Upper lobe of right lung (tissue), 1 donor: Measurements from ENCODE around the gene CEP104. TPM values are rescaled to one million over a fixed set of nuclear protein-coding genes. Genes with fewer than 3 reads are reported as not detected.

Experiments
- ATAC-seq: fragments of 200-7000 bp; cut with Tn5 transposase; one replicate; pipeline ENCODE4 v1.9.1; 2020; ENCODE audit warnings: mild to moderate bottlenecking, moderate library complexity
- DNase-seq: peaks from one replicate; pipeline ENCODE4 v3.0.0-alpha.2; 2020
- H3K27ac ChIP-seq: fragments of 200-600 bp; one replicate; pipeline ENCODE4 v1.8.0; 2022
- H3K27me3 ChIP-seq: fragments of 200-600 bp; one replicate; pipeline ENCODE4 v1.8.0; 2022; ENCODE audit warnings: mild to moderate bottlenecking
- H3K36me3 ChIP-seq: fragments of 200-600 bp; one replicate; pipeline ENCODE4 v1.8.0; 2022
- H3K4me1 ChIP-seq: fragments of 200-600 bp; one replicate; pipeline ENCODE4 v1.8.0; 2022
- H3K4me3 ChIP-seq: fragments of 200-600 bp; one replicate; pipeline ENCODE4 v1.8.0; 2022; ENCODE audit warnings: mild to moderate bottlenecking
- H3K9me3 ChIP-seq: fragments of 200-600 bp; one replicate; pipeline ENCODE4 v1.8.0; 2022
- CTCF ChIP-seq: fragments of 200-600 bp; IDR thresholded peaks from one replicate; pipeline ENCODE4 v1.8.0; 2022; ENCODE audit warnings: antibody characterized with exemption
- intact Hi-C: fragments of 100-400 bp; cut with DNase I; formaldehyde crosslinking; loops from one replicate; pipeline ENCODE4 v1.11.0; 2022
- total RNA-seq: library from RNA; stranded (reverse); fragmentation: NEBNext Ultra II Directional; extraction: Animal tissue kit (Norgen Biotek cat#: 25700); gene quantifications from one replicate; pipeline ENCODE4 v1.2.1, GENCODE V29; 2021
- donor health status: DM: no; HTN: yes; CAD: no; lungs with severe emphysema.

CEP104 gene
- total RNA-seq, 1 donor from 2014 or later = 61.0 TPM

DNA sequence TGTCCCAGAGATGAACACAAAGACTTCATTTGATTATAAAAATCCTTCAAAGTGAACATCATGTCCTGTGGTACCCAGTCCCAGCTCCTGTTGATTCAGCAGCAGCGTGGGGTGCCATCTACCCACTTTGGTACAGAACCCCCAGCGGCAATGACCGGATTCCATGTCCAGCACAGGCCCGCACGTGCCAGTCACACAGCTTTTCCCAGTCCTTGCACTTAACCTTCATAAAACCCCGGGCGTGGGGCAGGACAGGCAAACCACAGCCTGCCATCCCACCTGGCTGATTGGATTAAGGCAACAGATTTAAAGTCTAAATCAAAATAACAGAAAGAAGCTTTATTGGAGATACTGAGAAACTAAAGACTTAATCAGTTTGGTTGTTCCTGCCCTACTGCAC lies 15.5 kb downstream of the CEP104 start:
- intact Hi-C loops = no loop called here
- Histone ChIP-seq H3K36me3 (peaks cover 84% of the 10 kb centered on the region), H3K27me3 (no peaks in the 10 kb centered on the region), H3K4me1 (no peaks in the 10 kb centered on the region), H3K27ac (no peak overlapping the region), H3K9me3 (peaks cover 10% of the 10 kb centered on the region), H3K4me3 (no peak overlapping the region)
- ATAC-seq (no peak), DNase-seq (no peak)
- TF ChIP-seq CTCF = no peak

GRCh38 chr1:3838788-3839187 lies 18.2 kb downstream of the CEP104 start:
- Histone ChIP-seq H3K9me3 (peaks cover 10% of the 10 kb centered on the region), H3K4me1 (no peaks in the 10 kb centered on the region), H3K4me3 (no peak overlapping the region), H3K36me3 (peaks cover 78% of the 10 kb centered on the region), H3K27ac (no peak overlapping the region), H3K27me3 (no peaks in the 10 kb centered on the region)
- ATAC-seq = no peak
- intact Hi-C loops = no loop called here
- no peak for DNase-seq
- TF ChIP-seq CTCF = no peak

- peaks cover 10% of the 10 kb centered on the region for H3K9me3 ChIP-seq
- H3K27me3 ChIP-seq = no peaks in the 10 kb centered on the region
- DNase-seq (no peak), ATAC-seq (no peak)
- H3K36me3 ChIP-seq = peaks cover 79% of the 10 kb centered on the region
- no peak overlapping the region for H3K27ac ChIP-seq
- no peak for TF ChIP-seq CTCF
- H3K4me1 ChIP-seq = no peaks in the 10 kb centered on the region
- intact Hi-C loops = no loop called here
- no peak overlapping the region for H3K4me3 ChIP-seq
Observed at GRCh38 chr1:3837685-3838084, 19.3 kb downstream of the CEP104 start.

- DNase-seq (no peak), ATAC-seq (no peak)
- Histone ChIP-seq H3K9me3 (peaks cover 10% of the 10 kb centered on the region), H3K4me1 (no peaks in the 10 kb centered on the region), H3K36me3 (peaks cover 78% of the 10 kb centered on the region), H3K27ac (no peak overlapping the region), H3K27me3 (no peaks in the 10 kb centered on the region), H3K4me3 (no peak overlapping the region)
- intact Hi-C loops = no loop called here
- TF ChIP-seq CTCF = no peak
Observed at GRCh38 chr1:3837200-3837599, 19.8 kb downstream of the CEP104 start.

- no peak for ATAC-seq
- H3K9me3 ChIP-seq = peaks cover 10% of the 10 kb centered on the region
- H3K36me3 ChIP-seq = peaks cover 77% of the 10 kb centered on the region
Observed at GRCh38 chr1:3836421-3836820, 20.6 kb downstream of the CEP104 start.

More at GRCh38 chr1:3836421-3836820, 20.6 kb downstream of the CEP104 start:
- Histone ChIP-seq H3K4me1 (no peaks in the 10 kb centered on the region), H3K27ac (no peak overlapping the region), H3K27me3 (no peaks in the 10 kb centered on the region), H3K4me3 (no peak overlapping the region)
- DNase-seq = no peak
- intact Hi-C loops = no loop called here
- no peak for TF ChIP-seq CTCF
